Lower lobe of right lung (tissue), 2 donors: ENCODE measurements around the gene CFAP45. TPM values are rescaled to one million over a fixed set of nuclear protein-coding genes. Genes with fewer than 3 reads are reported as not detected.

Experiments used
- ATAC-seq, 2 donors: fragments of 200-7000 bp; cut with Tn5 transposase; one replicate each; pipeline ENCODE4 v1.9.1; 2020 to 2022; ENCODE audit warnings: mild to moderate bottlenecking in 2 of 2, moderate library complexity in 2 of 2
- DNase-seq: peaks from one replicate; pipeline ENCODE4 v3.0.0-alpha.2; 2020
- H3K27ac ChIP-seq: fragments of 200-600 bp; one replicate; pipeline ENCODE4 v1.8.0; 2022
- H3K27me3 ChIP-seq: fragments of 200-600 bp; one replicate; pipeline ENCODE4 v1.8.0; 2022; ENCODE audit warnings: low read depth
- H3K36me3 ChIP-seq: fragments of 200-600 bp; one replicate; pipeline ENCODE4 v1.8.0; 2022; ENCODE audit warnings: mild to moderate bottlenecking
- H3K4me1 ChIP-seq: fragments of 200-600 bp; one replicate; pipeline ENCODE4 v1.8.0; 2022
- H3K4me3 ChIP-seq: fragments of 200-600 bp; one replicate; pipeline ENCODE4 v1.8.0; 2022; ENCODE audit warnings: mild to moderate bottlenecking
- H3K9me3 ChIP-seq: fragments of 200-600 bp; one replicate; pipeline ENCODE4 v1.8.0; 2022
- intact Hi-C: fragments of 100-400 bp; cut with DNase I; formaldehyde crosslinking; loops from one replicate; pipeline ENCODE4 v1.11.0; 2022
- total RNA-seq: library from RNA; stranded (reverse); fragmentation: NEBNext Ultra II Directional; extraction: Animal tissue kit (Norgen Biotek cat#: 25700); gene quantifications from one replicate; pipeline ENCODE4 v1.2.1, GENCODE V29; 2021
- TF ChIP-seq, protein P1 (sequence below): fragments of 200-600 bp; IDR thresholded peaks from one replicate; pipeline ENCODE4 v1.8.0; 2022; ENCODE audit warnings: antibody characterized with exemption, mild to moderate bottlenecking
- donor health status: DM: no; HTN: yes; CAD: no; lungs with severe emphysema.

The CFAP45 gene
- total RNA-seq, 1 donor from 2014 or later: 10.2 TPM

DNA sequence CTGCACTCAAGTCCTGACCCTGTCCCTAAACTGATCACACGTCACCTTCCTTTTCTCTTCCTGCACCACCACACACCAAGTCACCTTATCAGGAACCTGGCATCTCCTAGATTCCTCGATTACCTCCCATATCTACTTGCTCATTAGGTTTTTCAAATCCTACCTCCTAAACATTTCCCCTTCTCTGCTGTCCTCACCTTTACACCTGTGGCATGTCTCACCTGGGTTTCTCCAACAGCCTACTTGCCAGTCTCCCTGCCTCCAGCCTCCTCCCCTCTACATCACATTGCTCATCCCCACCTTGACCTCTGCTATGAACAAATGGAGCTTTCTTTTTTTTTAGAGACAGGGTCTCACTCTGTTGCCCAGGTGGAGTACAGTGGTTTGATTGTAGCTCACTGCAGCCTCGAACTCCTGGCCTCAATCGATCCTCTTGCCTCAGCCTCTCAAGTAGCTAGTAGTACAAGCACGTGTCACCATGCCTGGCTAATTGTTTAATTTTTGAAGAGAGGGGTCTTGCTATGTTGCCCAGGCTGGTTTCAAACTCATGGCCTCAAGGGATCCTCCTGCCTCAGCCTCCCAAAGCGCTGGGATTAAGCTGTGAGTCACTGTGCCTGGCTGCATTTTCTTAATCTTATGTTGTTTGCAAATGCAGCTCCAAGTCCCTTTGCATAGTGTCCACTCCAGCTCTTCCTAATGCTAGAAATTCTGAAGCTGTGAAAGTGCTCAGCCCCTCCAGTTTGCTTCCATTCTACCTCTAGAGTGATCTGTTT lies 39.1 kb upstream of the CFAP45 start:
- H3K27ac ChIP-seq: no peak overlapping the region
- intact Hi-C loops: loop anchor here (5.0 kb wide), 1 partner anchor 68 kb away; no protein-coding TSS in a partner anchor
- TF ChIP-seq, protein P1, sequence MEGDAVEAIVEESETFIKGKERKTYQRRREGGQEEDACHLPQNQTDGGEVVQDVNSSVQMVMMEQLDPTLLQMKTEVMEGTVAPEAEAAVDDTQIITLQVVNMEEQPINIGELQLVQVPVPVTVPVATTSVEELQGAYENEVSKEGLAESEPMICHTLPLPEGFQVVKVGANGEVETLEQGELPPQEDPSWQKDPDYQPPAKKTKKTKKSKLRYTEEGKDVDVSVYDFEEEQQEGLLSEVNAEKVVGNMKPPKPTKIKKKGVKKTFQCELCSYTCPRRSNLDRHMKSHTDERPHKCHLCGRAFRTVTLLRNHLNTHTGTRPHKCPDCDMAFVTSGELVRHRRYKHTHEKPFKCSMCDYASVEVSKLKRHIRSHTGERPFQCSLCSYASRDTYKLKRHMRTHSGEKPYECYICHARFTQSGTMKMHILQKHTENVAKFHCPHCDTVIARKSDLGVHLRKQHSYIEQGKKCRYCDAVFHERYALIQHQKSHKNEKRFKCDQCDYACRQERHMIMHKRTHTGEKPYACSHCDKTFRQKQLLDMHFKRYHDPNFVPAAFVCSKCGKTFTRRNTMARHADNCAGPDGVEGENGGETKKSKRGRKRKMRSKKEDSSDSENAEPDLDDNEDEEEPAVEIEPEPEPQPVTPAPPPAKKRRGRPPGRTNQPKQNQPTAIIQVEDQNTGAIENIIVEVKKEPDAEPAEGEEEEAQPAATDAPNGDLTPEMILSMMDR: no peak
- ATAC-seq (no peak), DNase-seq (no peak)
- no peaks in the 10 kb centered on the region for H3K9me3 ChIP-seq
- peaks cover 17% of the 10 kb centered on the region for H3K4me1 ChIP-seq
- peaks cover under 1% of the 10 kb centered on the region for H3K27me3 ChIP-seq
- H3K36me3 ChIP-seq: no peaks in the 10 kb centered on the region
- no peak overlapping the region for H3K4me3 ChIP-seq

DNA sequence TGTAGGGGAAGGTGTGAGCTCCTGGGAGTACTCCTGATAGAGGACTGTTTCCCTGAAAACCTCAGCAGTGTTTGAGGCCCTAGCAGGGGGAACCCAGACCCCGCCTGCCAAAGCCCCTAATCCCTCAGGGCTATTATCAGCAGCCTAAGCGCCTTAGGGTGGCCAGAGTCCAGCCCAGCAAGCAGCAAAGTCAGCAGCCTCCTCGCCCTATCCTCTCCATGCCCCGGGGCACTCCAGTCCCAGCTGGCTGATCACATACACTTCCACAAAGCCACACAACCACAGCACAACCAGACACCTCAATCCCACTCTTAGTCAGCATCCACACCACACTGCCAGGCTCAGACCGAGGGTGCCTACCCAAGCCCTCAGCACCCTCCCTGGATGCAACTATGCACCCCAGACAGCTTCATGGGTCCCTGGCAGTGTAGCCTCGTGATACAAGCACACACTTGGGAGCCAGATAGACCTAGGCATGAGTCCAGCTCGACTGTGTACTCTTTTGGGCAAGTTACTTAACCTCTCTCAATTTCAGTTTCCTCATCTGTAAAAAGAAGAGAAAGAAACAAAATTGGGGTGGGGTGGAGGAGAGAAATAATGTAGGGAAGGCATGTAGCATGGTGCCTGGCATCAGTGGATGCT lies 38.4 kb upstream of the CFAP45 start:
- Histone ChIP-seq H3K27ac (no peak overlapping the region), H3K36me3 (no peaks in the 10 kb centered on the region), H3K9me3 (no peaks in the 10 kb centered on the region), H3K4me3 (no peak overlapping the region), H3K4me1 (peaks cover 17% of the 10 kb centered on the region), H3K27me3 (no peaks in the 10 kb centered on the region)
- intact Hi-C loops: loop anchor here (5.0 kb wide), 1 partner anchor 69 kb away; no protein-coding TSS in a partner anchor
- ATAC-seq (no peak), DNase-seq (no peak)
- TF ChIP-seq, protein P1: no peak

DNA sequence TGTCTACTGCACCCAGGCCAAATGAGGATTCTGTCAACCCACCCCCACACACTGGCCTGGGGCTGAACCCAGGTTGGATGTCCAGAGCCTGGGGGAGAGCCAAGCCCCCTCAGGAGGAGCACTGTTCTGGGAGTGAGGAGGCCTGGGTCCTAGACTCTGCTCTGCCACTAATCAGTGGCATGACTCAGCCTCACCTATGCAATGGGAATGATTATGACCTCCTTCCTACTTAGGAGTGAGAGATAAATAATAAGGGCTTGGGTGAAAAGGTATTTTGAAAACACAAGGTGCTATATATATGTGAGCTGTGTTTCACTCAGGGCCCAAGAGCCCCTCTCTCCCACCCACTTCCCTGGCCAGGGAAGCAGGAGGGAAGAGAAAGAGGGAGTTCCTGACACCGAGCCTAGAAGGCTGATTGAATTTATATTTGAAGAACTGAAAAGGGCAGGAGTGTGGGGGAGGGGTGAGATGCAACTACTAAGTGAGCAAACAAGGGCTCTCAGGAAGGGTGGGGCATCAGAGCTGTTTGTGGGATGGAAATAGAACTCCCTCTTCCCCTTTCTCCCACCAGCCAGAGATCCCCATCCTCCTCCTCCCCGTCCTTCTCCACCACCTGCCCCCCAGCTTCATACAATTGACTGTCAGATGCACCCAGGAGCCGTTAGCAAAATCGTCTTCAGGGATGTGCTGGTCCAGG lies 37.2 kb upstream of the CFAP45 start:
- DNase-seq (no peak), ATAC-seq (peak in 1 of 2 donors; percentile 4)
- Histone ChIP-seq H3K9me3 (no peaks in the 10 kb centered on the region), H3K27me3 (no peaks in the 10 kb centered on the region), H3K4me1 (peaks cover 17% of the 10 kb centered on the region), H3K4me3 (no peak overlapping the region), H3K36me3 (no peaks in the 10 kb centered on the region), H3K27ac (no peak overlapping the region)
- TF ChIP-seq, protein P1: no peak
- intact Hi-C loops: loop anchor here (5.0 kb wide), 1 partner anchor 70 kb away; no protein-coding TSS in a partner anchor

DNA sequence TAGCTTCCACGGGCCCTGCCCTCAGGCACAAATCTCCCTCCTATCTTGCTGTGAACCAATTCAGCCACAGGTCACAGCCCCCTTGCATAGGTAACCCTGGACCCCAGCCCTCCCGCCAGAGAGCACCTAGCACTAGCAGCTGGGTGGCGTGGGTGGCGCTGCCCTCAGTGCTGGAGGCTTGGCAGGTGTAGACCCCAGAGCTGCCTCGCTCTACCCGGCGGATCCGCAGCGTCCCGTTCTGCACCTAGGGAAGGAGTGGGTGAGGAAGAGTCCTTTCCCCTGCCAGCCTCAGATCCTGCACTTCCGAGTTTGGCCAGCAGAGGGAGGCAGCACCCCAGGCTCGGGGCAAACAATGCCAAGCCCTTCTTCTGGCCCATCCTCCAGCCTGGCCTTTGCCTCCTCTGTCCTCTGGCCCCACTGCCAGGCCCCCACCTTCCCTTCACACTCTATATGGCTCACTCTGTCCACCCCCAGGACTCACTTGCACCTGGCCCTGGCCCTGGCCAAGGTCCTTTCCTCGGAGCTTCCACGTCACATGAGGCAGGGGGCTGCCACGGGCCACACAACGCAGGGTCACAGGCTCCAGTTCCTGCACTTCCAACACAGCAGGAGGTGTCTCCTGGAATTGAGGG lies 36.4 kb upstream of the CFAP45 start:
- DNase-seq: peak; percentile 79
- Histone ChIP-seq H3K27ac (no peak overlapping the region), H3K4me3 (no peak overlapping the region), H3K27me3 (no peaks in the 10 kb centered on the region), H3K36me3 (no peaks in the 10 kb centered on the region), H3K4me1 (peaks cover 17% of the 10 kb centered on the region), H3K9me3 (no peaks in the 10 kb centered on the region)
- ATAC-seq: peak; percentile 87 to 91
- intact Hi-C loops: loop anchor here (5.0 kb wide), 1 partner anchor 71 kb away; no protein-coding TSS in a partner anchor
- TF ChIP-seq, protein P1: peak; percentile 99

DNA sequence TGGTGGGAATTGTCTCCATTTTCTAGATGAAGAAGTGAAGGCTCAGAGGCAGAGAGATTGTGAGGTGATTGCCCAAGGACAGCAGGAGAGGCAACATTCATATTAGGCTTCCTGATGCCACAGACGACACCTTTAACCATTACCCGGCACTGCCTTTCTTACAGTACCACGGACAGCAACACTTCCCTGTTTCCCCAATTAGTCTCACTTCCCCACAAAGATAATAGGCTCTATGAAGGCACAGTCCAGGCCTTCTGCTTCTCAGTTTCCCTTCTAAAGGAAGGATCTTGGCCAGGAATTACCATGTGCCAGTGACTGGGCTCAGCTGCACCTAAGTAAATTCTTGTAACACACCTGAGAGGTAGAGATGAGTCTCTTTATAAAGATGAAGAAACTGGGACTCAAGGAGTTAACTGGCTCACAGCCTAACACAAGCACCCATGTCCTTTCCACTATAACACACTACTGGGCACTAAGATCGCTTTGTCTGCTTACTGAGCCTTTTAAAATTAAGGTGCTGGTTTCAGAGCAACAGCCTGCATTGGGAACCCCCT lies 35.8 kb upstream of the CFAP45 start:
- intact Hi-C loops: loop anchor here (5.0 kb wide), 1 partner anchor 72 kb away; no protein-coding TSS in a partner anchor
- no peak for DNase-seq
- no peaks in the 10 kb centered on the region for H3K27me3 ChIP-seq

More for the DNA sequence above, 35.8 kb upstream of the CFAP45 start:
- H3K9me3 ChIP-seq: no peaks in the 10 kb centered on the region
- peak in 1 of 2 donors; percentile 42 for ATAC-seq
- no peaks in the 10 kb centered on the region for H3K36me3 ChIP-seq
- no peak overlapping the region for H3K4me3 ChIP-seq
- H3K27ac ChIP-seq: no peak overlapping the region
- TF ChIP-seq, protein P1: no peak
- peaks cover 17% of the 10 kb centered on the region for H3K4me1 ChIP-seq
